GM23248 (cell line): ENCODE data around the gene HMG20A. TPM values are rescaled to one million over a fixed set of nuclear protein-coding genes. Genes with fewer than 3 reads are reported as not detected.
"Not testable (repeated sequence)": the region's sequence is repeated elsewhere in the genome, so short reads cannot be mapped to it uniquely, and the experiment has no call there.

Source experiments
- DNase-seq: peaks from one replicate; pipeline ENCODE4 v3.0.0-alpha.2; 2015
- H2AFZ ChIP-seq: fragments of 200-600 bp; sonication (generic); 2 replicates; pipeline ENCODE4 v1.6.1; 2016; ENCODE audit warnings: antibody characterized with exemption
- H3F3A ChIP-seq: fragments of 200-600 bp; sonication (generic); 2 replicates; pipeline ENCODE4 v1.6.1; 2016; ENCODE audit warnings: mild to moderate bottlenecking, antibody characterized with exemption, mixed run types; ENCODE audit not compliant: insufficient read depth
- H3K27ac ChIP-seq: fragments of 200-600 bp; sonication (generic); 2 replicates; pipeline ENCODE4 v1.5.1; 2016; ENCODE audit warnings: mild to moderate bottlenecking
- H3K27me3 ChIP-seq: fragments of 200-600 bp; sonication (generic); replicated peaks from 2 replicates; pipeline ENCODE4 v1.6.1; 2016; ENCODE audit warnings: mild to moderate bottlenecking; ENCODE audit not compliant: insufficient read depth
- H3K36me3 ChIP-seq: fragments of 200-600 bp; sonication (generic); 2 replicates; pipeline ENCODE4 v1.6.1; 2016; ENCODE audit warnings: low read depth, mild to moderate bottlenecking
- H3K4me1 ChIP-seq: fragments of 200-600 bp; sonication (generic); 2 replicates; pipeline ENCODE4 v1.6.1; 2016; ENCODE audit warnings: mild to moderate bottlenecking; ENCODE audit not compliant: insufficient read depth
- H3K4me2 ChIP-seq: fragments of 200-600 bp; sonication (generic); one replicate; pipeline ENCODE4 v1.6.1; 2016; ENCODE audit warnings: mild to moderate bottlenecking; ENCODE audit not compliant: unreplicated experiment
- H3K4me3 ChIP-seq: fragments of 200-600 bp; sonication (generic); 2 replicates; pipeline ENCODE4 v1.5.1; 2016; ENCODE audit warnings: mild to moderate bottlenecking
- H3K79me2 ChIP-seq: fragments of 200-600 bp; sonication (generic); 2 replicates; pipeline ENCODE4 v1.6.1; 2016; ENCODE audit warnings: mild to moderate bottlenecking; ENCODE audit not compliant: insufficient read depth
- H3K9ac ChIP-seq: fragments of 200-600 bp; sonication (generic); 2 replicates; pipeline ENCODE4 v1.6.1; 2016; ENCODE audit warnings: mild to moderate bottlenecking
- H3K9me2 ChIP-seq: fragments of 200-600 bp; sonication (generic); 2 replicates; pipeline ENCODE4 v1.6.1; 2016; ENCODE audit warnings: mixed run types, mild to moderate bottlenecking, moderate library complexity; ENCODE audit not compliant: insufficient read depth
- H3K9me3 ChIP-seq: fragments of 200-600 bp; sonication (generic); one replicate; pipeline ENCODE4 v1.6.1; 2017; ENCODE audit warnings: low read depth
- H4K20me1 ChIP-seq: fragments of 200-600 bp; sonication (generic); 2 replicates; pipeline ENCODE4 v1.6.0; 2016; ENCODE audit not compliant: insufficient read depth
- EZH2 ChIP-seq: fragments of 200-600 bp; sonication (generic); IDR thresholded peaks from 2 replicates; pipeline ENCODE4 v1.6.1; 2018; ENCODE audit warnings: antibody characterized with exemption, mild to moderate bottlenecking; ENCODE audit not compliant: insufficient read depth, poor library complexity, severe bottlenecking
- EZH2phosphoT487 ChIP-seq: fragments of 200-600 bp; sonication (generic); IDR thresholded peaks from 2 replicates; pipeline ENCODE4 v1.6.1; 2018; ENCODE audit warnings: antibody characterized with exemption, moderate library complexity, mild to moderate bottlenecking, low read depth; ENCODE audit not compliant: insufficient read depth
- WGBS, 2 experiments: methylation state at CpG; one replicate each; pipeline ENCODE4 v1.1.6; 2015 to 2017; ENCODE audit warnings: low lambda C conversion rate in 2 of 2, low coverage in 1 of 2; ENCODE audit errors: missing lambda C conversion rate in 2 of 2; 5-methylcytosine and 5-hydroxymethylcytosine counted together
- in situ Hi-C: fragments of 300-500 bp; cut with MboI; formaldehyde crosslinking; loops from 2 replicates; pipeline ENCODE4 v1.15.0; 2020
- polyA plus RNA-seq: library from polyadenylated mRNA; unstranded; fragments of >200 nt; fragmentation: Nextera tagmentation; extraction: Ambion mirVana; gene quantifications from 2 replicates; pipeline ENCODE4 v1.2.1, GENCODE V29; 2016
- total RNA-seq: library from RNA; depleted of rRNA; stranded (reverse); fragments of >200 nt; shearing (Covaris generic); gene quantifications from 2 replicates; pipeline ENCODE4 v1.2.3, GENCODE V29; 2014

The HMG20A gene
- total and polyA plus RNA-seq, 2 experiments from 2014 or later = 15.1 to 25.1 TPM

DNA sequence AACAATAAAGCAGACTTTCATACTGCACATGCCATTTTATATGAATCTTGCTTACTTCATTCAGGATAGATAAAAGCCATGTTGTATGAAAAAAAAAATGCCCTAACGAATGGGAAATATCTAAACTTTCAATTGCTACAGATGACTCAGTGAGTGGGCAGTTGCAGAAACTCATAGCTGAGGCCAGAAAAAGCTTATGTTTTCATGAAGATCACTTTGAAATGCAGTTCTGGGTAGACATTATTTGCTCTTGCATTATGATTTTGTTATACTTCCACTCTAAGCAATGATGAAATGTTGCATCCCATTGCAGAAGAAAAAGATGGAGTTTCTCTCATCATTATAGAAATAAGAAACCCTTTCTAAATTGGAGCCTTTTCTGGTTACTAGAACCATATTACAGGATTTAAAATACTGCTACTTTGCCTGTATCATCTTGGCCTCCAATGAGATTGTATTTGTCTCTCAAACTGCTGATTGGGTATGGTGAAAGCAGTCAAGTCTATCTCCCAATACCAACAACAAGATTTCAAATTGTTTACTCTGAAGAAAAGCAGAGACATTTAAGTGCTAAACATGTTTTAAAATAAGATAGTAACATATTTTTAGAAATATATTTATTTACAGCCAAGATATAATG, 17.8 kb upstream of the HMG20A start:
- TF ChIP-seq EZH2 = no peak
- no peak for TF ChIP-seq EZH2phosphoT487
- H3K9ac ChIP-seq = peak overlapping the region; percentile 75
- H3K4me3 ChIP-seq = peak overlapping the region; percentile 31
- no peaks in the 10 kb centered on the region for H3K9me3 ChIP-seq
- H3K4me1 ChIP-seq = peaks cover 20% of the 10 kb centered on the region
- peaks cover 39% of the 10 kb centered on the region; the same call in 1 of the 2 replicates for H3F3A ChIP-seq
- peak overlapping the region; percentile 84 for H3K4me2 ChIP-seq
- no peaks in the 10 kb centered on the region for H3K27me3 ChIP-seq
- peak; percentile 88 for DNase-seq
- peak overlapping the region; percentile 43 for H2AFZ ChIP-seq
- 0 out of 2 replicates have a peak, but pooled peaks cover 7% of the 10 kb centered on the region for H4K20me1 ChIP-seq
- WGBS, 2 experiments = 0% methylated on average over 1 of the region's 1 CpG
- H3K79me2 ChIP-seq = peaks cover 94% of the 10 kb centered on the region
- no peaks in the 10 kb centered on the region; the same call in 1 of the 2 replicates for H3K36me3 ChIP-seq
- peak overlapping the region; percentile 89 for H3K27ac ChIP-seq
- in situ Hi-C loops = no loop called here
- no peaks in the 10 kb centered on the region for H3K9me2 ChIP-seq

DNA sequence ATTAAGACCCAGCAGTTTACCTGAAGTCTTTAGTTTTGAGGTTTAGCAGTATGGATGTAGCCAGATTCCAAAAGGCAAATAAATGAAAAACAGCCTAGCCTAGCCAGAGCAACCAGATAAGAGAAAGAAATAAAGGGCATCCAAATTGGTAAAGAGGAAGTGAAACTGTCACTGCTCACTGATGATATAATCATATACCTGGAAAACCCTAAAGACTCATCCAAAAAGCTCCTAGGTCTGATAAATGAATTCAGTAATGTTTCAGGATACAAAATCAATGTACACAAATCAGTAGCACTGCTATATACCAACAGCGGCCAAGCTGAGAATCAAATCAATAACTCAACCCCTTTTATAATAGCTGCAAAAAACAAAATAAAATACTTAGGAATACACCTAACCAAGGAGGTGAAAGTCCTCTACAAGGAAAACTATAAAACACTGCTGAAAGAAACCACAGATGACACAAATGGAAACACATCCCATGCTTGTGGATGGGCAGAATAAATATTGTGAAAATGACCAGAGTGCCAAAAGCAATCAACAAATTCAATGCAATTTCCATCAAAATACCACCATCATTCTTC, 14.4 kb upstream of the HMG20A start:
- DNase-seq, H3K9me3 ChIP-seq, H3K36me3 ChIP-seq, H3K4me2 ChIP-seq, H4K20me1 ChIP-seq, H3K4me3 ChIP-seq, H3K27me3 ChIP-seq, H3K27ac ChIP-seq, H2AFZ ChIP-seq, in situ Hi-C loops, H3K9me2 ChIP-seq, H3K9ac ChIP-seq: not testable (repeated sequence)
- peaks cover 24% of the 10 kb centered on the region for H3K4me1 ChIP-seq
- 97 to 100% methylated on average over 1 of the region's 1 CpG for WGBS, 2 experiments
- peaks cover 24% of the 10 kb centered on the region; the same call in 1 of the 2 replicates for H3F3A ChIP-seq
- peaks cover 94% of the 10 kb centered on the region for H3K79me2 ChIP-seq

DNA sequence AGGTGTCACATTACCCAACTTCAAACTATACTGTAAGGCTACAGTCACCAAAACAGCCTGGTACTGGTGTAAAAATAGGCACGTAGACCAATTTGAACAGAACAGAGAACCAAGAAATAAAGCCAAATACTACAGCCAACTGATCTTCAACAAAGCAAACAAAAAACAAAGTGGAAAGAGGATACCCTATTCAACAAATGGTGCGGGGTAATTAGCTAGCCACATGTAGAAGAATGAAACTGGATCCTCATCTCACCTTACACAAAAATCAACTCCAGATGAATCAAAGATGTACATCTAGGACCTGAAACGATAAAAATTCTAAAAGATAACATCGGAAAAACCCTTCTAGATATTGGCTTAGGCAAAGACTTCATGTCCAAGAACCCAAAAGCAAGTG, 13.8 kb upstream of the HMG20A start:
- no peaks in the 10 kb centered on the region for H3K9me2 ChIP-seq
- 99% methylated on average over 4 of the region's 4 CpGs for WGBS, 2 experiments
- peaks cover 94% of the 10 kb centered on the region for H3K79me2 ChIP-seq
- no peaks in the 10 kb centered on the region for H3K9me3 ChIP-seq
- peaks cover 18% of the 10 kb centered on the region for H3K4me1 ChIP-seq
- H3K9ac ChIP-seq = no peak overlapping the region
- H3K27me3 ChIP-seq = no peaks in the 10 kb centered on the region
- TF ChIP-seq EZH2 = no peak
- TF ChIP-seq EZH2phosphoT487 = no peak
- no peak overlapping the region for H2AFZ ChIP-seq
- H4K20me1 ChIP-seq = 0 out of 2 replicates have a peak, but pooled peaks cover 8% of the 10 kb centered on the region
- H3F3A ChIP-seq = peaks cover 18% of the 10 kb centered on the region; the same call in 1 of the 2 replicates
- no peak overlapping the region for H3K4me2 ChIP-seq
- H3K27ac ChIP-seq = no peak overlapping the region
- H3K4me3 ChIP-seq = no peak overlapping the region
- no peaks in the 10 kb centered on the region for H3K36me3 ChIP-seq
- DNase-seq = no peak
- in situ Hi-C loops = no loop called here

DNA sequence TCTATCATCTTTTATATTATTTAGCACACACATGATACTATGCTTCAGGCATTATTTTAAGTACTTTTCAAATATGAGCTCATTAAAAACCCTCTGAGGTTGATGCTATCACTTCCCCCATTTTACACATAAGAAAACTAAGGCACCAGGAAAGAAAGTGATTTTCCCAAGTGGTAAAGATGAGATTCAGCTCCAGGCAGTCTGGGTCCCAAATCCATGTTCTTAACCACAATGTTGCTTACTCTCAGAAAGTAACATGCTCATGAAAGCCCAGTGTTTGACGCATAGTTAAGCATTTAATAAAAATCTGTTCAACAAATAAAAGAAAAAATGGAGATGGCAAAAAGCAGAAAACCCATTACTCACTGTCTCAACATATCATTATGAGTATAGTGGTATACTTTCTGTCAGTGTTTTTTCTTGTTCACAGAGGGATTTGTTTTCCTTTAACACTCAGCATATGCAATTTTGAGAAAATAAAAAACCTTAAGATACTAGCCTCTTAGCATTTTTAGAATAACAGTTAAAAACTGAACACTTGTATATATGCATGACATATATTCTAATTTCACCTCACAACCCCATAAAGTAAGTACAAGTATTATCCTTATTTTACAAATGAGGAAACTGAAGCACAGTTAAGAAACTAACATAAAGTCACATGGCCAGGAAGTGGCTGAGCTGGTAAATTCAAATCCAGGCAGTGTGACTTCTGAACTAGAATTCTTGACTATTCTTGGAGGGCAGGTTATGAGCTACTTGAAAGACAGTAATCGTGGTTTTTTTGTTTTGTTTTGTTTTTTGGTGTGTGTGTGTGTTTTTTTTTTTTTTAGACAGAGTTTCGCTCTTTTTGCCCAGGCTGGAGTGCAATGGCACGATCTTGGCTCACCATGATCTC, 11.2 kb upstream of the HMG20A start:
- Histone ChIP-seq H3K79me2 (peaks cover 100% of the 10 kb centered on the region), H4K20me1 (0 out of 2 replicates have a peak, but pooled peaks cover 12% of the 10 kb centered on the region), H3K4me3 (no peak overlapping the region), H2AFZ (no peak overlapping the region), H3F3A (no peaks in the 10 kb centered on the region), H3K9ac (no peak overlapping the region), H3K27ac (no peak overlapping the region), H3K4me1 (peaks cover 16% of the 10 kb centered on the region), H3K9me3 (no peaks in the 10 kb centered on the region), H3K4me2 (peak overlapping the region; percentile 0), H3K36me3 (no peaks in the 10 kb centered on the region), H3K27me3 (no peaks in the 10 kb centered on the region), H3K9me2 (no peaks in the 10 kb centered on the region)
- DNase-seq = no peak
- in situ Hi-C loops = no loop called here
- 78 to 79% methylated on average over 4 of the region's 4 CpGs for WGBS, 2 experiments
- TF ChIP-seq EZH2 = no peak
- no peak for TF ChIP-seq EZH2phosphoT487

DNA sequence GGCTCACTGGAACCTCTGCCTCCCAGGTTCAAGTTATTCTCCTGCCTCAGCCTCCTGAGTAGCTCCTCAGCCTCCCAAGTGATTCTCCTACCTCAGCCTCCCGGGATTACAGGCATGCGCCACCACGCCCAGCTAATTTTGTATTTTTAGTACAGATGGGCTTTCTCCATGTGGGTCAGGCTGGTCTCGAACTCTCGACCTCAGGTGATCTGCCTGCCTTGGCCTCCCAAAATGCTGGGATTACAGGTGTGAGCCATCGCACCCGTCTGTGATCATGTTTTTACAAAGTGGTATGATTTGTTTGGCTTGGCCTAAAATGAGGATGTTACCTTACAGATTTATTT, 10.6 kb upstream of the HMG20A start:
- DNase-seq, H3K36me3 ChIP-seq, H3K4me3 ChIP-seq, H3K4me2 ChIP-seq, H3K27ac ChIP-seq, H3K9me2 ChIP-seq, H3K27me3 ChIP-seq, H3K9ac ChIP-seq, in situ Hi-C loops, H3F3A ChIP-seq, H2AFZ ChIP-seq, H3K9me3 ChIP-seq: not testable (repeated sequence)
- WGBS, 2 experiments = 93 to 99% methylated on average over 7 of the region's 7 CpGs
- Histone ChIP-seq H4K20me1 (0 out of 2 replicates have a peak, but pooled peaks cover 12% of the 10 kb centered on the region), H3K4me1 (peaks cover 16% of the 10 kb centered on the region), H3K79me2 (peaks cover 100% of the 10 kb centered on the region)
